Panc1 (cell line): ENCODE results near the gene MBD4. TPM values are rescaled to one million over a fixed set of nuclear protein-coding genes. Genes with fewer than 3 reads are reported as not detected.
"Not testable (repeated sequence)": the region's sequence is repeated elsewhere in the genome, so short reads cannot be mapped to it uniquely, and the experiment has no call there.

Experiments used
- ATAC-seq: fragments of 200-7000 bp; cut with Tn5 transposase; 2 replicates; pipeline ENCODE4 v1.9.1; 2020; ENCODE audit warnings: mild to moderate bottlenecking, moderate library complexity
- BruUV-seq: library from RNA; stranded (reverse); fragments of 400-500 nt; replicated peaks from 2 replicates; lab custom pipeline; 2021; lab: Mats Ljungman, UMichigan
- CTCF ChIA-PET: fragments of 300-600 bp; sonication (Branson Sonifier 250); formaldehyde crosslinking; loops from one replicate; lab custom pipeline; 2022; ENCODE audit warnings: antibody characterized with exemption; lab: Charles Lee
- POLR2A ChIA-PET: fragments of 300-600 bp; sonication (Branson Sonifier 250); formaldehyde crosslinking; loops from one replicate; lab custom pipeline; 2022; ENCODE audit warnings: antibody characterized with exemption; lab: Charles Lee
- DNase-seq: peaks from one replicate; pipeline ENCODE4 v3.0.0-alpha.2; 2010; ENCODE audit warnings: low read depth, low spot score
- H3K27ac ChIP-seq: 2 replicates; pipeline ENCODE4 v1.5.1; 2011; ENCODE audit warnings: mild to moderate bottlenecking, low read length, inconsistent platforms
- H3K27me3 ChIP-seq: fragments of 200-500 bp; sonication (Bioruptor generic); 2 replicates; pipeline ENCODE4 v1.6.0; 2014; ENCODE audit warnings: low read length, inconsistent platforms; ENCODE audit not compliant: control insufficient read depth, insufficient read depth
- H3K36me3 ChIP-seq: fragments of 200-500 bp; sonication (Bioruptor generic); 2 replicates; pipeline ENCODE4 v1.5.1; 2014; ENCODE audit warnings: inconsistent platforms, mild to moderate bottlenecking, low read length, moderate library complexity; ENCODE audit not compliant: control insufficient read depth, insufficient read depth
- H3K4me1 ChIP-seq: 2 replicates; pipeline ENCODE4 v1.5.1; 2011; ENCODE audit warnings: inconsistent platforms, mild to moderate bottlenecking, low read length, moderate library complexity; ENCODE audit not compliant: control insufficient read depth, insufficient read depth
- H3K4me3 ChIP-seq, 2 experiments: 2 replicates each; pipeline ENCODE4 v1.5.1; 2011 to 2012; ENCODE audit warnings: low read depth in 2 of 2, low read length in 2 of 2, mild to moderate bottlenecking in 2 of 2, inconsistent platforms in 1 of 2, moderate library complexity in 1 of 2
- H3K9me3 ChIP-seq: fragments of 200-500 bp; sonication (Bioruptor generic); 2 replicates; pipeline ENCODE4 v1.5.1; 2014; ENCODE audit warnings: low read depth, mild to moderate bottlenecking, inconsistent platforms, low read length, moderate library complexity; ENCODE audit not compliant: control insufficient read depth, insufficient read depth
- POLR2AphosphoS5 ChIP-seq: IDR thresholded peaks from 2 replicates; pipeline ENCODE4 v1.6.1; 2012; ENCODE audit warnings: mild to moderate bottlenecking, low read depth, low read length, moderate library complexity
- SIN3A ChIP-seq: IDR thresholded peaks from 2 replicates; pipeline ENCODE4 v1.6.1; 2012; ENCODE audit warnings: low read depth, mild to moderate bottlenecking, low read length, moderate library complexity, borderline replicate concordance; ENCODE audit not compliant: insufficient read depth
- TCF7L2 ChIP-seq: IDR thresholded peaks from 2 replicates; pipeline ENCODE4 v1.6.1; 2011; ENCODE audit warnings: mild to moderate bottlenecking, low read depth, low read length, inconsistent platforms
- in situ Hi-C: cut with HindIII; loops from 2 replicates; pipeline ENCODE4 v1.10.0; 2016; ENCODE audit warnings: low sequenced_read_pairs, low pct_unique_long_range_greater_than_20kb
- intact Hi-C: fragments of 100-400 bp; cut with micrococcal nuclease; formaldehyde crosslinking; loops from one replicate; pipeline ENCODE4 v1.10.0; 2022; ENCODE audit not compliant: unreplicated experiment
- total RNA-seq: library from RNA; stranded (reverse); gene quantifications from one replicate; pipeline ENCODE4 v1.2.1, GENCODE V29; 2021; ENCODE audit not compliant: unreplicated experiment
- TF ChIP-seq, protein P1 (sequence below): fragments of 450-650 bp; IDR thresholded peaks from 2 replicates; pipeline ENCODE4 v1.5.1; 2017; ENCODE audit warnings: mild to moderate bottlenecking
- TF ChIP-seq, protein P2 (sequence below), 2 experiments: IDR thresholded peaks; 2 replicates each; pipeline ENCODE4 v1.6.1; 2011 to 2012; ENCODE audit warnings: low read depth in 2 of 2, control low read depth in 1 of 2, low read length in 1 of 2, mild to moderate bottlenecking in 1 of 2, moderate library complexity in 1 of 2; ENCODE audit not compliant: insufficient read depth in 1 of 2

The MBD4 gene
- total RNA-seq, 1 experiment from 2014 or later: 44.7 TPM

DNA sequence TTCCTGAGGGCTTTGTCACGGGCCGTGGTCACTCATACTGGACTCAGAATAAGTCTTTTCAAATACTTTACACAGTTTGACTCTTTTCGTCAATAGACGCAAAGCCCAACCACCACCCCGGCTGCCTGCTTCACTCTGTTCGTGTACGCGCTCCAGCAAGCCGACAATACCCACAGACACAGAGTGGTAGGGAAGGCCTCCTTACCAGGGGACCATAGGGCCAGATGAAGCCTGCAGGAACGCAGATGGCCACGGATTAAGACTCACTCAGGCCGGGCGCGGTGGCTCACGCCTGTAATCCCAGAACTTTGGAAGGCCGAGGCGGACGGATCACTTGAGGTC, 41.0 kb downstream of the MBD4 start:
- H3K27me3 ChIP-seq: no peaks in the 10 kb centered on the region
- BruUV-seq: no TSS peak
- no peaks in the 10 kb centered on the region for H3K9me3 ChIP-seq
- ChIA-PET POLR2A (interaction anchor here (0.6 kb wide), 1 partner anchor 11 kb away, joined by 5 read pairs; no protein-coding TSS in a partner anchor), CTCF (interaction anchor here (1.0 kb wide), 1 partner anchor 29 kb away, joined by 3 read pairs; the partner anchor contains the start of gene EFCAB12)
- ATAC-seq (peak; percentile 36), DNase-seq (no peak)
- peaks cover 3% of the 10 kb centered on the region; the same call in 1 of the 2 replicates for H3K36me3 ChIP-seq
- TF ChIP-seq TCF7L2: no peak
- TF ChIP-seq POLR2AphosphoS5: no peak
- TF ChIP-seq SIN3A: no peak
- TF ChIP-seq, protein P1, sequence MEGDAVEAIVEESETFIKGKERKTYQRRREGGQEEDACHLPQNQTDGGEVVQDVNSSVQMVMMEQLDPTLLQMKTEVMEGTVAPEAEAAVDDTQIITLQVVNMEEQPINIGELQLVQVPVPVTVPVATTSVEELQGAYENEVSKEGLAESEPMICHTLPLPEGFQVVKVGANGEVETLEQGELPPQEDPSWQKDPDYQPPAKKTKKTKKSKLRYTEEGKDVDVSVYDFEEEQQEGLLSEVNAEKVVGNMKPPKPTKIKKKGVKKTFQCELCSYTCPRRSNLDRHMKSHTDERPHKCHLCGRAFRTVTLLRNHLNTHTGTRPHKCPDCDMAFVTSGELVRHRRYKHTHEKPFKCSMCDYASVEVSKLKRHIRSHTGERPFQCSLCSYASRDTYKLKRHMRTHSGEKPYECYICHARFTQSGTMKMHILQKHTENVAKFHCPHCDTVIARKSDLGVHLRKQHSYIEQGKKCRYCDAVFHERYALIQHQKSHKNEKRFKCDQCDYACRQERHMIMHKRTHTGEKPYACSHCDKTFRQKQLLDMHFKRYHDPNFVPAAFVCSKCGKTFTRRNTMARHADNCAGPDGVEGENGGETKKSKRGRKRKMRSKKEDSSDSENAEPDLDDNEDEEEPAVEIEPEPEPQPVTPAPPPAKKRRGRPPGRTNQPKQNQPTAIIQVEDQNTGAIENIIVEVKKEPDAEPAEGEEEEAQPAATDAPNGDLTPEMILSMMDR: no peak
- TF ChIP-seq, protein P2, sequence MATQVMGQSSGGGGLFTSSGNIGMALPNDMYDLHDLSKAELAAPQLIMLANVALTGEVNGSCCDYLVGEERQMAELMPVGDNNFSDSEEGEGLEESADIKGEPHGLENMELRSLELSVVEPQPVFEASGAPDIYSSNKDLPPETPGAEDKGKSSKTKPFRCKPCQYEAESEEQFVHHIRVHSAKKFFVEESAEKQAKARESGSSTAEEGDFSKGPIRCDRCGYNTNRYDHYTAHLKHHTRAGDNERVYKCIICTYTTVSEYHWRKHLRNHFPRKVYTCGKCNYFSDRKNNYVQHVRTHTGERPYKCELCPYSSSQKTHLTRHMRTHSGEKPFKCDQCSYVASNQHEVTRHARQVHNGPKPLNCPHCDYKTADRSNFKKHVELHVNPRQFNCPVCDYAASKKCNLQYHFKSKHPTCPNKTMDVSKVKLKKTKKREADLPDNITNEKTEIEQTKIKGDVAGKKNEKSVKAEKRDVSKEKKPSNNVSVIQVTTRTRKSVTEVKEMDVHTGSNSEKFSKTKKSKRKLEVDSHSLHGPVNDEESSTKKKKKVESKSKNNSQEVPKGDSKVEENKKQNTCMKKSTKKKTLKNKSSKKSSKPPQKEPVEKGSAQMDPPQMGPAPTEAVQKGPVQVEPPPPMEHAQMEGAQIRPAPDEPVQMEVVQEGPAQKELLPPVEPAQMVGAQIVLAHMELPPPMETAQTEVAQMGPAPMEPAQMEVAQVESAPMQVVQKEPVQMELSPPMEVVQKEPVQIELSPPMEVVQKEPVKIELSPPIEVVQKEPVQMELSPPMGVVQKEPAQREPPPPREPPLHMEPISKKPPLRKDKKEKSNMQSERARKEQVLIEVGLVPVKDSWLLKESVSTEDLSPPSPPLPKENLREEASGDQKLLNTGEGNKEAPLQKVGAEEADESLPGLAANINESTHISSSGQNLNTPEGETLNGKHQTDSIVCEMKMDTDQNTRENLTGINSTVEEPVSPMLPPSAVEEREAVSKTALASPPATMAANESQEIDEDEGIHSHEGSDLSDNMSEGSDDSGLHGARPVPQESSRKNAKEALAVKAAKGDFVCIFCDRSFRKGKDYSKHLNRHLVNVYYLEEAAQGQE (IDR thresholded peaks at IDR 0.05; ENCODE audit: insufficient read depth in 1 of 2, low read depth in 2 of 2, low read length in 1 of 2): no peak
- peaks cover 16% of the 10 kb centered on the region for H3K4me1 ChIP-seq
- in situ Hi-C loops: no loop called here
- H3K4me3 ChIP-seq: peak overlapping the region; percentile 72 to 93
- intact Hi-C loops: no loop called here
- H3K27ac ChIP-seq: peak overlapping the region; percentile 96

DNA sequence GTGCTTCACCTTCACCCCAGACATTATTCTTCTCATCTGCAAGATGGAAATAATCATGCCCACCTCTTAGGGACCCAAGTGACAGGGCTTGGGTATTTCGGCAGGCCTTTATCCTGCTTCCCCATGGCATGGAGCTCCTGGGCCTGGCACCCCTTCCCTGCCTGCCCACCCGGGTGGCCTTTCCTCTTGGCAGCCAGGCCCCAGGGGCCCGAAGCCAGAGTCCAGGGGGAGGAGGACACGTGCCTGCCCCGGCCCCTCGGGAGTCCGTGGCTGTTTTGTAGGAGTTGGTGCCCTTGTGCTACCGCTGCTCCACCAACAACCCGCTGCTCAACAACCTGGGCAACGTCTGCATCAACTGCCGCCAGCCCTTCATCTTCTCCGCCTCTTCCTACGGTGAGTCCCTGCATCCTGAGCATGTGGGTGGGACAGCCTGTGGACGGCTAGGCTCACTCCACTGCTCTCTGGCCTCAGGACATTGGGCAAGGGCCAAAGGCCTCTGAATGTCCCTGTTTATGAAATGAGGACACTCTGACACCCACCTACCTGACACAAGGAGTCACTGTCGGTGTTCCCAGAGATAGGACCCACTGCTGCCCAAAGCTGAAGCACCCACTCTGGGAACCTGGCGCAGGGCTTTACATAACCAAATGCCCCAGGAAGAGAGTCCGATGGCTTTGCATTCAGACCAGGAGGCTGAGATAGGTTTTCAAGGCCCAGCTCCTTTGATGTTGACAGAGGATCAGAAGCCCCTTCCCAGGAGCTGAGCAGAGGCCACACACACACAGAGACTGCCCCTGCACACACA, 45.8 kb downstream of the MBD4 start:
- BruUV-seq, H3K9me3 ChIP-seq, H3K27ac ChIP-seq, ATAC-seq, DNase-seq, POLR2A ChIA-PET, intact Hi-C loops, H3K4me3 ChIP-seq, in situ Hi-C loops, H3K27me3 ChIP-seq: not testable (repeated sequence)
- CTCF ChIA-PET: interaction anchor here (0.6 kb wide), 2 partner anchors 10 to 45 kb away, joined by 3 to 4 read pairs; no protein-coding TSS in a partner anchor
- Histone ChIP-seq H3K4me1 (peaks cover 23% of the 10 kb centered on the region), H3K36me3 (peaks cover 12% of the 10 kb centered on the region)

DNA sequence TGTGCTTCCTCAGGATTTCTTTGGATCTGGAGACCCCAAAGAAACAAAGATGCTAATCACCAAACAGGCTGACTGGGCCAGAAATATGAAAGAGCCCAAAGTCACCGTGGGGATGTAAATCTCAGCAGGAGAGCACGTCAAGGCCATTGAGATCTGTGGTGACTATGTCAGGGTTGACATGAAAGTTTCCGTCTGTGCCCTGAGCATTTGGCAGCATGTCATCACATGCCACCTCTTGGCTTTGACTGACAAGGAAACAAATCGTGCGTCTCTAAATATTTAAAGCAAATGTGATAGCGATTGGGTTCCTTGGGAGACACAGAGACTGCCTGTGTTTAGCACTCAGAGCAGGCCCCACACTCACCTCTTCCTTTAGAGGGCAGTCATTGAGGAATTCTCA, 46.5 kb downstream of the MBD4 start:
- ATAC-seq: no peak
- BruUV-seq: no TSS peak
- H3K27me3 ChIP-seq: no peaks in the 10 kb centered on the region
- POLR2A ChIA-PET: no interaction called here
- no peak for TF ChIP-seq SIN3A
- TF ChIP-seq, protein P1: no peak
- TF ChIP-seq, protein P2 (IDR thresholded peaks at IDR 0.05; ENCODE audit: insufficient read depth in 1 of 2, low read depth in 2 of 2, low read length in 1 of 2): no peak
- TF ChIP-seq POLR2AphosphoS5: no peak
- TF ChIP-seq TCF7L2: no peak
- CTCF ChIA-PET: interaction anchor here (0.6 kb wide), 1 partner anchor 45 kb away, joined by 4 read pairs; no protein-coding TSS in a partner anchor
- H3K4me1 ChIP-seq: peaks cover 23% of the 10 kb centered on the region
- in situ Hi-C loops (no loop called here), intact Hi-C loops (no loop called here)
- peaks cover 9% of the 10 kb centered on the region for H3K36me3 ChIP-seq
- no peaks in the 10 kb centered on the region for H3K9me3 ChIP-seq
- H3K27ac ChIP-seq: no peak overlapping the region
- no peak for DNase-seq
- H3K4me3 ChIP-seq: no peak overlapping the region
